HL-60/S4 (cell line): Measurements from ENCODE around the gene CPNE7.
"Not testable (repeated sequence)": the region's sequence is repeated elsewhere in the genome, so short reads cannot be mapped to it uniquely, and the experiment has no call there.

Experiments
- in situ Hi-C: fragments of 300-500 bp; cut with MboI; formaldehyde crosslinking; loops from 2 replicates; pipeline ENCODE4 v1.14.3; 2022; ENCODE audit warnings: low sequenced_read_pairs

The CPNE7 gene

GRCh38 chr16:89565256-89565505 lies 10.4 kb upstream of the CPNE7 start:
- in situ Hi-C loops, result no loop called here

- in situ Hi-C loops, result no loop called here
Observed at GRCh38 chr16:89565506-89566372, 9.8 kb upstream of the CPNE7 start.

GRCh38 chr16:89567656-89568594 lies 7.6 kb upstream of the CPNE7 start:
- in situ Hi-C loops, result no loop called here

- in situ Hi-C loops, result no loop called here
Observed at GRCh38 chr16:89569506-89570341, 5.8 kb upstream of the CPNE7 start.

GRCh38 chr16:89570342-89570923 lies 5.1 kb upstream of the CPNE7 start:
- in situ Hi-C loops, result no loop called here

GRCh38 chr16:89570983-89571598 lies 4.5 kb upstream of the CPNE7 start:
- in situ Hi-C loops, result not testable (repeated sequence)

GRCh38 chr16:89571636-89572035 lies 3.9 kb upstream of the CPNE7 start:
- in situ Hi-C loops, result no loop called here

- in situ Hi-C loops, result no loop called here
Observed at GRCh38 chr16:89572073-89572484, 3.5 kb upstream of the CPNE7 start.

- in situ Hi-C loops, result no loop called here
Observed at GRCh38 chr16:89572485-89573205, 2.9 kb upstream of the CPNE7 start.

GRCh38 chr16:89573826-89574680 lies 1.5 kb upstream of the CPNE7 start:
- in situ Hi-C loops, result no loop called here

- in situ Hi-C loops, result no loop called here
Observed at GRCh38 chr16:89574681-89575246, 794 bp upstream of the CPNE7 start.

GRCh38 chr16:89576153-89577054 lies 846 bp downstream of the CPNE7 start:
- in situ Hi-C loops, result no loop called here

GRCh38 chr16:89577055-89577759 lies 1.6 kb downstream of the CPNE7 start:
- in situ Hi-C loops, result no loop called here

GRCh38 chr16:89579351-89579750 lies 3.8 kb downstream of the CPNE7 start:
- in situ Hi-C loops, result no loop called here

GRCh38 chr16:89581045-89581695 lies 5.6 kb downstream of the CPNE7 start:
- in situ Hi-C loops, result no loop called here

- in situ Hi-C loops, result no loop called here
Observed at GRCh38 chr16:89581861-89582563, 6.5 kb downstream of the CPNE7 start.
